ENCODE measurements around the gene YY1.

GRCh38 chr14:100285021-100285912, 46.3 kb downstream of the YY1 start:
- TF ChIP-seq, protein P1, sequence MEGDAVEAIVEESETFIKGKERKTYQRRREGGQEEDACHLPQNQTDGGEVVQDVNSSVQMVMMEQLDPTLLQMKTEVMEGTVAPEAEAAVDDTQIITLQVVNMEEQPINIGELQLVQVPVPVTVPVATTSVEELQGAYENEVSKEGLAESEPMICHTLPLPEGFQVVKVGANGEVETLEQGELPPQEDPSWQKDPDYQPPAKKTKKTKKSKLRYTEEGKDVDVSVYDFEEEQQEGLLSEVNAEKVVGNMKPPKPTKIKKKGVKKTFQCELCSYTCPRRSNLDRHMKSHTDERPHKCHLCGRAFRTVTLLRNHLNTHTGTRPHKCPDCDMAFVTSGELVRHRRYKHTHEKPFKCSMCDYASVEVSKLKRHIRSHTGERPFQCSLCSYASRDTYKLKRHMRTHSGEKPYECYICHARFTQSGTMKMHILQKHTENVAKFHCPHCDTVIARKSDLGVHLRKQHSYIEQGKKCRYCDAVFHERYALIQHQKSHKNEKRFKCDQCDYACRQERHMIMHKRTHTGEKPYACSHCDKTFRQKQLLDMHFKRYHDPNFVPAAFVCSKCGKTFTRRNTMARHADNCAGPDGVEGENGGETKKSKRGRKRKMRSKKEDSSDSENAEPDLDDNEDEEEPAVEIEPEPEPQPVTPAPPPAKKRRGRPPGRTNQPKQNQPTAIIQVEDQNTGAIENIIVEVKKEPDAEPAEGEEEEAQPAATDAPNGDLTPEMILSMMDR (IDR thresholded peaks at IDR 0.05): peak; percentile 70 to 83 (median 78)
- peak; percentile 41 for TF ChIP-seq POLR2A (IDR thresholded peaks at IDR 0.05)

All from right lobe of liver (tissue), 4 donors.